Tibial nerve (tissue), 4 donors: ENCODE measurements around the gene NELL2.

Experiments used
- CTCF ChIP-seq, 5 experiments: fragments of 200-600 bp in 3 of 5; fragments of 450-650 bp in 2 of 5; sonication (generic) in 3 of 5; IDR thresholded peaks; one replicate each; pipeline ENCODE4 v1.5.1; 2016 to 2019; ENCODE audit warnings: antibody characterized with exemption in 5 of 5, mild to moderate bottlenecking in 3 of 5, moderate library complexity in 2 of 5
- EP300 ChIP-seq, 2 donors: sonication (generic); formaldehyde crosslinking; IDR thresholded peaks; one replicate each; pipeline ENCODE4 v1.6.1; 2017; ENCODE audit warnings: antibody characterized with exemption in 2 of 2, mild to moderate bottlenecking in 1 of 2
- POLR2A ChIP-seq, 2 donors: fragments of 450-650 bp; IDR thresholded peaks; one replicate each; pipeline ENCODE4 v1.6.1; 2017; ENCODE audit warnings: antibody characterized with exemption in 2 of 2, mild to moderate bottlenecking in 2 of 2, moderate library complexity in 2 of 2

DNA sequence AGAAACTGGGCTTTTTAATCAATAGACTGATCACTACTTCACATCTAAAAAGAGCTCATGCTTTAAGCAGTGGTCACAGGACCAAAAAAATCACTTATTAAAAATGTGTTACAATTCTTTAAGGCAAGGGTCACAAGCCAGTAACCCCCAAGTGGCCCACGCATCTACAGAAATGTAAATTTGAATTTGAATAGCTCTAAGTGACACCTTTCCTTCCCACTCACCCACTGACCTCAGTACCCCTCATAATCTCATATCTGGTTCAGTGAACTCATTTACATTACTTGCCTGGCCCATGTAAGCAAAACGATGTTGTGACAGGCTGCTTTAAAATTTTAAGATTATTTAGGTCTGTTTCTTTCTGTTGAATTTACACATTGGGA, 27.4 kb downstream of the NELL2 start:
- TF ChIP-seq POLR2A (IDR thresholded peaks at IDR 0.05) (no peak), CTCF (IDR thresholded peaks at IDR 0.05) (no peak), EP300 (IDR thresholded peaks at IDR 0.05) (no peak)
